Karpas-422 (cell line): ENCODE data around the gene CCDC73. TPM values are rescaled to one million over a fixed set of nuclear protein-coding genes. Genes with fewer than 3 reads are reported as not detected.

Source experiments
- DNase-seq: peaks from one replicate; pipeline ENCODE4 v3.0.0-alpha.2; 2015
- H2AFZ ChIP-seq: fragments of 200-600 bp; sonication (generic); 2 replicates; pipeline ENCODE4 v1.6.1; 2014; ENCODE audit warnings: antibody characterized with exemption, low read length, mixed read lengths
- H3K27ac ChIP-seq: fragments of 200-600 bp; sonication (generic); 2 replicates; pipeline ENCODE4 v1.5.1; 2014; ENCODE audit warnings: mild to moderate bottlenecking, low read length, moderate library complexity
- H3K27me3 ChIP-seq: fragments of 200-600 bp; sonication (generic); 2 replicates; pipeline ENCODE4 v1.6.1; 2014; ENCODE audit warnings: low read length, mixed read lengths
- H3K36me3 ChIP-seq: fragments of 200-600 bp; sonication (generic); 2 replicates; pipeline ENCODE4 v1.6.1; 2014; ENCODE audit warnings: low read length, mixed read lengths; ENCODE audit not compliant: insufficient read depth
- H3K4me1 ChIP-seq: fragments of 200-600 bp; sonication (generic); 2 replicates; pipeline ENCODE4 v1.6.1; 2014; ENCODE audit warnings: mild to moderate bottlenecking, low read length, mixed read lengths
- H3K4me2 ChIP-seq: fragments of 200-600 bp; sonication (generic); 2 replicates; pipeline ENCODE4 v1.6.1; 2014; ENCODE audit warnings: low read length, low read depth, mild to moderate bottlenecking; ENCODE audit not compliant: poor library complexity, severe bottlenecking
- H3K4me3 ChIP-seq: fragments of 200-600 bp; sonication (generic); 2 replicates; pipeline ENCODE4 v1.5.1; 2014; ENCODE audit warnings: mild to moderate bottlenecking, antibody characterized with exemption, low read length, mixed read lengths
- H3K79me2 ChIP-seq: fragments of 200-600 bp; sonication (generic); 2 replicates; pipeline ENCODE4 v1.6.1; 2014; ENCODE audit warnings: mild to moderate bottlenecking, low read length, mixed read lengths
- H3K9ac ChIP-seq: fragments of 200-600 bp; sonication (generic); 2 replicates; pipeline ENCODE4 v1.6.0; 2014; ENCODE audit warnings: low read length
- H3K9me2 ChIP-seq: fragments of 200-600 bp; sonication (generic), shearing (Covaris generic); replicated peaks from 2 replicates; pipeline ENCODE4 v1.6.0; 2014; ENCODE audit warnings: mild to moderate bottlenecking, low read length, moderate library complexity; ENCODE audit not compliant: insufficient read depth
- H3K9me3 ChIP-seq: fragments of 300-700, 200-600 bp; sonication (generic); 2 replicates; pipeline ENCODE4 v1.6.1; 2014; ENCODE audit warnings: low read length, mixed read lengths
- H4K20me1 ChIP-seq: fragments of 200-600 bp; sonication (generic); 2 replicates; pipeline ENCODE4 v1.6.1; 2014; ENCODE audit warnings: mild to moderate bottlenecking, antibody characterized with exemption, low read length, low read depth; ENCODE audit not compliant: insufficient read depth
- total RNA-seq: library from RNA; depleted of rRNA; stranded (reverse); fragments of >200 nt; shearing (Covaris generic); gene quantifications from 2 replicates; pipeline ENCODE4 v1.2.3, GENCODE V29; 2014; ENCODE audit warnings: low replicate concordance

CCDC73 gene
- total RNA-seq, 1 experiment from 2014 or later, result 3.0 TPM

- no peak overlapping the region for H3K4me2 ChIP-seq
- H4K20me1 ChIP-seq, result no peaks in the 10 kb centered on the region
- H3K4me3 ChIP-seq, result no peak overlapping the region
- no peaks in the 10 kb centered on the region for H3K9me3 ChIP-seq
- H3K27ac ChIP-seq, result no peak overlapping the region
- H3K9me2 ChIP-seq, result no peaks in the 10 kb centered on the region
- no peaks in the 10 kb centered on the region for H3K27me3 ChIP-seq
- H3K9ac ChIP-seq, result no peak overlapping the region
- no peak for DNase-seq
- H3K4me1 ChIP-seq, result peaks cover 3% of the 10 kb centered on the region; the same call in 1 of the 2 replicates
- H3K79me2 ChIP-seq, result no peaks in the 10 kb centered on the region
- H2AFZ ChIP-seq, result no peak overlapping the region
- no peaks in the 10 kb centered on the region for H3K36me3 ChIP-seq
These were observed 219.4 kb downstream of the CCDC73 start for GRCh38 chr11:32575070-32575469.

DNA sequence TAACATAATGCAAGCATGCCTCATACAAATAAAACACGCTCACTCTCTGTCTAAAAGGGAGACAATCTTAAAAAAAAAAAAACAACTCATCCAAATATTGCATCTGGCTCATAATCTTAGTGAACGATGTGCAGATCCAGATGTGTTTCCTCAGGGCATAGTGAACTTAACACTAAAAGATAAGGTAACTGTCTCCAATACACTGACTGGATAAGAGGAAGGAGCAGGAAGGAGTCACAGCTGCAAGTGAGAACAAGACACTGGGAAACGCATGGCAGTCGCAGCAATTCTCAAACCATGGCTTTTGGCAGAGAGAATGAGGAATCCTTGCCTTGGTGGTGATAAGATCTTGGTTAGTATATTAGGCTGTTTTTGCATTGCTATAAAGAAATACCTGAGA, 220.0 kb downstream of the CCDC73 start:
- Histone ChIP-seq H3K4me1 (peaks cover 3% of the 10 kb centered on the region; the same call in 1 of the 2 replicates), H2AFZ (0 out of 2 replicates have a peak overlapping the region, but pooled peaks have one; percentile 20), H3K27ac (no peak overlapping the region), H3K27me3 (no peaks in the 10 kb centered on the region), H3K79me2 (no peaks in the 10 kb centered on the region), H3K4me2 (no peak overlapping the region), H3K9ac (no peak overlapping the region), H4K20me1 (no peaks in the 10 kb centered on the region), H3K9me3 (no peaks in the 10 kb centered on the region), H3K9me2 (no peaks in the 10 kb centered on the region), H3K36me3 (no peaks in the 10 kb centered on the region), H3K4me3 (no peak overlapping the region)
- no peak for DNase-seq

DNA sequence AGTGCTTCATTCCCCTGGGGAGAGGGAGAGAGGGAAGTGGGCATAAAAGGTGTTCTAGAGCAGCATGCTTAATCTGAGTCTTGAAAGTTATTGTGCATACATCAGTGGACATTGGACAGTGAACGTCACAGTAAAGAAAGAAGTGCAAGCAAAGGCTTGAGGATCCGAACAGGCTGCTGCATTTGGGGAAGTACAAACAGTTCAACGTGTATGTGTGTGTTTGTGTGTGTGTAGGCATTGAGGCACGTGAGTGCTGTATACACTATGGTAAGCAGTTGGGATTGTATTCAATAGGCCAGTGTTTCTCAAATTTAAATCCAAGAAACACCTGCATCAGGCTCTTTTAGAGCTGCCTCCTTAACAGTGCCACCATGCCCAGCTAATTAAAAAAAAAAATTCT, 221.2 kb downstream of the CCDC73 start:
- Histone ChIP-seq H3K27me3 (no peaks in the 10 kb centered on the region), H3K9ac (no peak overlapping the region), H3K4me2 (no peak overlapping the region), H3K36me3 (no peaks in the 10 kb centered on the region), H3K4me1 (peaks cover 3% of the 10 kb centered on the region; the same call in 1 of the 2 replicates), H3K4me3 (no peak overlapping the region), H4K20me1 (no peaks in the 10 kb centered on the region), H3K27ac (no peak overlapping the region), H3K9me2 (no peaks in the 10 kb centered on the region), H2AFZ (0 out of 2 replicates have a peak overlapping the region, but pooled peaks have one; percentile 36), H3K79me2 (no peaks in the 10 kb centered on the region), H3K9me3 (no peaks in the 10 kb centered on the region)
- DNase-seq, result no peak

DNA sequence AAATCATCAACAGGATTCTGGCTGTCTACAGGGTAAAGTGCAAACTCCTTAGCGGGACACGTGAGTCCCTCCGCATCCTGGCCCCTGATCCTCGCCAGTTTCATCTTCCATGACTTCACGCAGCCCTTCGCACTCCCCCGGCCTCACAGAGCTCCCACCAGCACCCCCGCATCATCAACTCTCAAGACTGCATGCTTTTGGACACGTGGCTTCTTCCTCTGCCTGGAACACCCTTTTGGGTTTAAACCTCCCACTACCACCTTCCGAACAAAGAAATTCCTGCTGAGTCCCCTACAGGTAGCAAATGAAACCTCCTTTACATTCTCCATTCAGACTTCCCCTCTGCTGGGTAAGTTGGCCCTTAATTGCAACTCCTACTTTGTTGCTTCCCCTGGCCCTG, 223.4 kb downstream of the CCDC73 start:
- Histone ChIP-seq H3K27ac (no peak overlapping the region), H3K9ac (no peak overlapping the region), H4K20me1 (no peaks in the 10 kb centered on the region), H3K79me2 (no peaks in the 10 kb centered on the region), H3K4me3 (no peak overlapping the region), H3K9me2 (no peaks in the 10 kb centered on the region), H3K4me2 (no peak overlapping the region), H3K4me1 (peaks cover 3% of the 10 kb centered on the region; the same call in 1 of the 2 replicates), H3K36me3 (no peaks in the 10 kb centered on the region), H2AFZ (no peak overlapping the region), H3K9me3 (no peaks in the 10 kb centered on the region), H3K27me3 (no peaks in the 10 kb centered on the region)
- DNase-seq, result no peak

GRCh38 chr11:32569313-32569881, 225.1 kb downstream of the CCDC73 start:
- Histone ChIP-seq H3K4me1 (peaks cover 3% of the 10 kb centered on the region; the same call in 1 of the 2 replicates), H3K79me2 (no peaks in the 10 kb centered on the region), H3K9me2 (no peaks in the 10 kb centered on the region), H3K36me3 (no peaks in the 10 kb centered on the region), H3K4me2 (no peak overlapping the region), H4K20me1 (no peaks in the 10 kb centered on the region), H3K27ac (no peak overlapping the region), H2AFZ (no peak overlapping the region), H3K9ac (no peak overlapping the region), H3K9me3 (no peaks in the 10 kb centered on the region), H3K27me3 (no peaks in the 10 kb centered on the region), H3K4me3 (no peak overlapping the region)
- DNase-seq, result no peak

GRCh38 chr11:32567154-32567553, 227.3 kb downstream of the CCDC73 start:
- Histone ChIP-seq H3K9me3 (no peaks in the 10 kb centered on the region), H3K9ac (no peak overlapping the region), H4K20me1 (no peaks in the 10 kb centered on the region), H3K9me2 (no peaks in the 10 kb centered on the region), H3K4me3 (no peak overlapping the region), H2AFZ (no peak overlapping the region), H3K79me2 (no peaks in the 10 kb centered on the region), H3K4me2 (no peak overlapping the region), H3K27ac (no peak overlapping the region), H3K4me1 (no peaks in the 10 kb centered on the region), H3K36me3 (no peaks in the 10 kb centered on the region), H3K27me3 (no peaks in the 10 kb centered on the region)
- DNase-seq, result no peak

DNA sequence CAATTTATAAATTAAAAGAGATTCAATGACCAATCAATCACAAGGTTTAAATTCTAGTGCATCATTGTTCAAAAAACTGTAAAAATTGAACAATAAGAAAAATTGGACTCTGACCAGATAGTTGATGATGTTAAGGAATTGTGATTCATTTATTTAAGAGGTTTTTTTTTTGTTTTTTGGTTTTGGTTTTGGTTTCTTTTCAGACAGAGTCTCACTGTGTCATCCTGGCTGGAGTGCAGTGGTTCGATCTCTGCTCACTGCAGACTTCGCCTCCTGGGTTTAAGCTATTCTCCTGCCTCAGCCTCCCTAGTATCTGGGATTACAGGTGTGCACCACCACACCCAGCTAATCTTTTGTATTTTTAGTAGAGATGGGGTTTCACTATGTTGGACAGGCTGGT, 227.9 kb downstream of the CCDC73 start:
- Histone ChIP-seq H3K36me3 (no peaks in the 10 kb centered on the region), H4K20me1 (no peaks in the 10 kb centered on the region), H3K9me2 (no peaks in the 10 kb centered on the region), H3K4me1 (no peaks in the 10 kb centered on the region), H3K9ac (no peak overlapping the region), H3K9me3 (no peaks in the 10 kb centered on the region), H3K27me3 (no peaks in the 10 kb centered on the region), H3K4me2 (no peak overlapping the region), H2AFZ (no peak overlapping the region), H3K27ac (no peak overlapping the region), H3K79me2 (no peaks in the 10 kb centered on the region), H3K4me3 (no peak overlapping the region)
- DNase-seq, result no peak

DNA sequence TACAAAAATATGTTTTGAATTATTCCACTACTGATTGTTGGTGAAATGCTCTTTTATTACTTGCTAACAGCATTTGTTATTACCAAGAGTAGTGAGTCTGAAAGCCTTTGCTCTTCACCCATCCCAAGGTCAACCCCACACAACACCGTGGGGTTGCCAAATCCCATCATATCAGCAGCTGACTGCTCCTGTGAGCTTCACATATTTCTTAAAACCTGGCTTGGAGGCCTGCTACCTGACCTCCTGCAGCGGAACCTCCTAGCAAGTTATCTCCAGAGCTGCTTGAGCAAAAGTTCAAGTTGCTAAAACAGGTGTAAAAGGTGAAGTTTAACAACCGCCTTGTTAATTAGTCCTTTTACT, 230.9 kb downstream of the CCDC73 start:
- Histone ChIP-seq H3K27ac (no peak overlapping the region), H3K4me1 (no peaks in the 10 kb centered on the region), H2AFZ (no peak overlapping the region), H3K27me3 (no peaks in the 10 kb centered on the region), H4K20me1 (no peaks in the 10 kb centered on the region), H3K4me2 (no peak overlapping the region), H3K79me2 (no peaks in the 10 kb centered on the region), H3K36me3 (no peaks in the 10 kb centered on the region), H3K9me3 (no peaks in the 10 kb centered on the region), H3K4me3 (no peak overlapping the region), H3K9ac (no peak overlapping the region), H3K9me2 (no peaks in the 10 kb centered on the region)
- no peak for DNase-seq
